ENCODE data around the gene RIN2.

Gene RIN2

DNA sequence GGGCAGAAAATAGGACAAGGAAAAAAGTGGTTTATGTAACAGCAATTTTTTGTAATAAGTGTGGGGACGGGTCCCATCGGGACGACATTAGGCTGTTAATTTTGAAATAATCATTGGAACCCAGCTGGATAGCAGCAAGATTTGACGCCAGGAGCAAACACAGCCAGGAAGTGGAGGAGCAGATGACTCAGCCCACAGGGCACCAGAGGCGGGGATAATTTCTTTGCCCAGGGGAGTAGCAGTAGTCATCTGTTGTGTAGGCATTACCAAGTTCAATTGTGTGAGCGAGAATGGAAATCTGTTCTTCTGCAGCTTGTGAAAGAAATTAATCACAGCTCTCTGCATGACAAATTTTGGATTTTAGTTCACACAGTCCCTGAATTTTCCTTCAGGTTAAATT lies 22.6 kb upstream of the RIN2 start:
- TF ChIP-seq CTCF (conservative IDR thresholded peaks at IDR 0.05; ENCODE audit: low read depth): no peak
- ChIA-PET POLR2A (ENCODE audit: low non-redundant PET) (no interaction called here), CTCF (no interaction called here)
- DNase-seq (ENCODE audit: low spot score): peak; percentile 94
- peak overlapping the region; percentile 83 for H3K27ac ChIP-seq

DNA sequence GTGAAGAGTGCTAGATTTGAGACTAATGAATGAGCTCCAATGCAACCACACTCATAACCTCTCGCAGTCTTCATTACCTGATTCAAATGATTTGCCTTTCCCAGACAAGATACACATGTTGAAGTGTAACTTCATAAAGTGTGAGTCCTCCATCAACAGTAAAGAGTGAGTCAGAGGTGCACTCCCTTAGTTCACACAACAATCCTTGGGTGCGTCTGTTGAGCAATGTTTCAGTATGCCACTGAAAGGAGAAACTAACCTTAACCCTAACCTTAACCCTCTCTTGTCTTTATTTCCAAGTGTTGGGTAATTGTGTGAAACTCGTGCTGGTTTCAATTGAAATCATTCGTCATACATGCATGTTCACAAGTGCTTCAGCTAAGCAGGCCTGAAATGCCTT lies 21.0 kb upstream of the RIN2 start:
- TF ChIP-seq CTCF (conservative IDR thresholded peaks at IDR 0.05; ENCODE audit: low read depth): no peak
- DNase-seq (ENCODE audit: low spot score): peak; percentile 81
- ChIA-PET POLR2A (ENCODE audit: low non-redundant PET) (no interaction called here), CTCF (interaction anchor here (0.6 to 1.6 kb wide), 3 partner anchors 13 to 892 kb away, joined by 3 to 4 read pairs (median 4); no protein-coding TSS in a partner anchor)
- H3K27ac ChIP-seq: no peak overlapping the region

DNA sequence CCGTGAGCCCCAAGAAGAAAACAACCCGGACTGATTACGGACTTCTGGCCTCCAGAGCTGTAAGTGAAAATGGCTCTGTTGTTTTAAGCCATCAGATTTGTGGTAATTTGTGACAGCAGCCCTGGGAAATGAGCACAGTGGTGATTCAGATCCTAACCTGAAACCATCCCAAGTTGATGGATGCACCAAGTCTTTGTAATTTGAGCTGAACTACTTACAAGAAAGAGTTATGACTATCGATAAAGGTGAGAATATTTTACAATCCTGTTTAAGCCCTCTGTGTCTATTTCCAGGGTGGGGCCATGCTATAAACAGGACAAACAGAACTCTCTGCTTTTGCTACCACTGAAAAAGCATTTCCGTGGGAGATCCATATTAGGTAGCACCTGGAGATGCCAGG lies 19.1 kb upstream of the RIN2 start:
- CTCF ChIA-PET: no interaction called here

DNA sequence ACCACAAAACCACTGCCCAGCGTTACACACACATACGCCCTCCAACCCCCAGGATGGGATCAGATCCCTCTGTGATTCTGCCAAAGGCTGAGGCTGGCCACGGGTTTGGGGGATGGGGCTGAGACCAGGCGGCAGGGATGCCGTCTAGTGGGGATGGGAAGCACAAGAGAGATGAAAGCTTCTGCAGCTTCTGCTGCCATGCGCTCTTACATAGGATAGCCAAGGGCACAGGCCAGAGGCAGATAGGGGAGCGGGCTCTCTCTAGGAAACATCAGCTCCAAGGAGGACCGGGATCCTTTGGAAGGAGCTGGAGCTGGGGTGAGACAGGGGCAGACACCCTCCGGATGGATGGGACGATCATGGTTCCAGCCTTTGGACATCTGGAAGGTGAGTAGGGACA lies 18.7 kb upstream of the RIN2 start:
- DNase-seq (ENCODE audit: low spot score): no peak
- POLR2A ChIA-PET (ENCODE audit: low non-redundant PET): no interaction called here
- CTCF ChIA-PET: interaction anchor here (0.6 kb wide), 1 partner anchor 24 kb away, joined by 3 read pairs; no protein-coding TSS in a partner anchor
- H3K27ac ChIP-seq: no peak overlapping the region; the same call in 1 of the 2 replicates
- no peak for TF ChIP-seq CTCF (conservative IDR thresholded peaks at IDR 0.05; ENCODE audit: low read depth)

More for the DNA sequence above, 19.1 kb upstream of the RIN2 start:
- peak overlapping the region; percentile 26 for H3K27ac ChIP-seq
- POLR2A ChIA-PET (ENCODE audit: low non-redundant PET): no interaction called here
- DNase-seq (ENCODE audit: low spot score): no peak
- TF ChIP-seq CTCF (conservative IDR thresholded peaks at IDR 0.05; ENCODE audit: low read depth): no peak

DNA sequence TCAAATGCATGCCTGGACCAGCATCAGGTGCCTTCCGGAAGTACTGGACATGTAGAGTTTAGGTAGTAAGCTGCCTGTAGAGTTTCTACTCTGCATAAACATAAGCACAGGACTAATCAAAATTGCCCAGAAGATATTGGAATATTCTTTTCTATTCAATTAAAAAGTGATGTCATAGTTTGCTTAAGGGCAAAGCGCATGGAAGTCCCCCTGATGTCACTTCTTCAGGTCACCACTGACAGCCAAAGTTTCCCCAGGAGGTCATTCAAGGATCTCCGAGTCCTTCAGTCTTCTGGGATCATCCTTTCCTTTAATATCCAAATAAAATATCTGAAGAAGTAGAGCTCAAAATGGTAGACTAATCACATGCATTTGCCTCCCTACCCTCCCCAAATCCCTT lies 17.5 kb upstream of the RIN2 start:
- CTCF ChIA-PET: no interaction called here
- POLR2A ChIA-PET (ENCODE audit: low non-redundant PET): no interaction called here
- H3K27ac ChIP-seq: no peak overlapping the region
- no peak for TF ChIP-seq CTCF (conservative IDR thresholded peaks at IDR 0.05; ENCODE audit: low read depth)
- DNase-seq (ENCODE audit: low spot score): no peak

DNA sequence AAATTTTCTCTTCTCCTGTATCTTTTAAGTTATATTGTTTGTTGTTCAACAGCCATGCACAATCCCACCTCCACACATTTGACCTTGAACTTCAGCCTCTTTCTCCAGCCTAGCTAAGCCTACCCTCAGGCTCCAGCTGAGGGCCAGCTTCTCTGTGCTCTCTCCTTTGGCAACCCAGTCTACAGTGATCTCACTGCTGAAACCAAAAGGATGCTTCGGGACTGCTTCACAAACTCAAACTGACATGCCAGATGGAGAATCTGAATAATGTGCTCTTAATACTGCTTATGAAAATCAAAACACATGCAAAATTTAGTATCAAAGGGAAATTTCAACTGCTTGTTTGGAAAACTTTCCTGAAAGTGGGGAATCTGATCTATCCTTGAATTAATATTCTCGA lies 16.1 kb upstream of the RIN2 start:
- no peak for TF ChIP-seq CTCF (conservative IDR thresholded peaks at IDR 0.05; ENCODE audit: low read depth)
- no peak overlapping the region for H3K27ac ChIP-seq
- POLR2A ChIA-PET (ENCODE audit: low non-redundant PET): interaction anchor here (0.6 kb wide), 1 partner anchor 882 kb away, joined by 8 read pairs; no protein-coding TSS in a partner anchor
- CTCF ChIA-PET: no interaction called here
- no peak for DNase-seq (ENCODE audit: low spot score)

Measured in RWPE1 (cell line).